Uterus (tissue), 4 donors: ENCODE results near the gene NMNAT3. TPM values are rescaled to one million over a fixed set of nuclear protein-coding genes. Genes with fewer than 3 reads are reported as not detected.

Experiments
- DNase-seq, 2 donors: peaks; one replicate each; pipeline ENCODE4 v3.0.0-alpha.2; 2019 to 2020
- H3K27ac ChIP-seq, 2 donors: fragments of 200-600 bp; sonication (generic); 1 replicate in 1 of 2; 2 replicates in 1 of 2; pipeline ENCODE4 v1.5.1; 2016 to 2018
- H3K27me3 ChIP-seq, 2 donors: fragments of 200-600 bp; sonication (generic); one replicate each; pipeline ENCODE4 v1.5.1; 2018 to 2019; ENCODE audit warnings: control low read depth in 1 of 2
- H3K36me3 ChIP-seq, 2 donors: fragments of 200-600 bp; sonication (generic); one replicate each; pipeline ENCODE4 v1.5.1; 2019; ENCODE audit warnings: control low read depth in 1 of 2
- H3K4me1 ChIP-seq, 2 donors: fragments of 200-600 bp; sonication (generic); one replicate each; pipeline ENCODE4 v1.5.1; 2018 to 2019; ENCODE audit warnings: control low read depth in 1 of 2
- H3K4me3 ChIP-seq, 2 donors: fragments of 200-600 bp; sonication (generic); 1 replicate in 1 of 2; 2 replicates in 1 of 2; pipeline ENCODE4 v1.5.1; 2018 to 2019; ENCODE audit warnings: mild to moderate bottlenecking in 1 of 2
- H3K9me3 ChIP-seq, 2 donors: fragments of 200-600 bp; sonication (generic); one replicate each; pipeline ENCODE4 v1.5.1; 2019; ENCODE audit warnings: control low read depth in 1 of 2
- POLR2A ChIP-seq, 2 donors: fragments of 450-650 bp; IDR thresholded peaks; one replicate each; pipeline ENCODE4 v1.6.1; 2016; ENCODE audit warnings: antibody characterized with exemption in 2 of 2, mild to moderate bottlenecking in 1 of 2, moderate library complexity in 1 of 2
- intact Hi-C: fragments of 100-400 bp; cut with DNase I; formaldehyde crosslinking; loops from one replicate; pipeline ENCODE4 v1.15.1; 2023; ENCODE audit warnings: low total_unique reads
- total RNA-seq, 4 donors: library from RNA; depleted of rRNA in 3 of 4; stranded (reverse); fragments of >200 nt in 3 of 4; gene quantifications; one replicate each; pipeline versions ENCODE4 v1.1.0 to v1.2.4, GENCODE V29; 2014 to 2023
- TF ChIP-seq, protein P1 (sequence below), 4 experiments: fragments of 200-600 bp in 2 of 4; fragments of 450-650 bp in 2 of 4; sonication (generic) in 2 of 4; IDR thresholded peaks; one replicate each; pipeline ENCODE4 v1.5.1; 2016 to 2019; ENCODE audit warnings: antibody characterized with exemption in 4 of 4, mild to moderate bottlenecking in 2 of 4, moderate library complexity in 1 of 4
- donor health status: DM: yes; HTN: yes; CAD: no.

The NMNAT3 gene
- total RNA-seq, 4 donors from 2014 or later: 2.4 to 17.2 (median 7.5) TPM

DNA sequence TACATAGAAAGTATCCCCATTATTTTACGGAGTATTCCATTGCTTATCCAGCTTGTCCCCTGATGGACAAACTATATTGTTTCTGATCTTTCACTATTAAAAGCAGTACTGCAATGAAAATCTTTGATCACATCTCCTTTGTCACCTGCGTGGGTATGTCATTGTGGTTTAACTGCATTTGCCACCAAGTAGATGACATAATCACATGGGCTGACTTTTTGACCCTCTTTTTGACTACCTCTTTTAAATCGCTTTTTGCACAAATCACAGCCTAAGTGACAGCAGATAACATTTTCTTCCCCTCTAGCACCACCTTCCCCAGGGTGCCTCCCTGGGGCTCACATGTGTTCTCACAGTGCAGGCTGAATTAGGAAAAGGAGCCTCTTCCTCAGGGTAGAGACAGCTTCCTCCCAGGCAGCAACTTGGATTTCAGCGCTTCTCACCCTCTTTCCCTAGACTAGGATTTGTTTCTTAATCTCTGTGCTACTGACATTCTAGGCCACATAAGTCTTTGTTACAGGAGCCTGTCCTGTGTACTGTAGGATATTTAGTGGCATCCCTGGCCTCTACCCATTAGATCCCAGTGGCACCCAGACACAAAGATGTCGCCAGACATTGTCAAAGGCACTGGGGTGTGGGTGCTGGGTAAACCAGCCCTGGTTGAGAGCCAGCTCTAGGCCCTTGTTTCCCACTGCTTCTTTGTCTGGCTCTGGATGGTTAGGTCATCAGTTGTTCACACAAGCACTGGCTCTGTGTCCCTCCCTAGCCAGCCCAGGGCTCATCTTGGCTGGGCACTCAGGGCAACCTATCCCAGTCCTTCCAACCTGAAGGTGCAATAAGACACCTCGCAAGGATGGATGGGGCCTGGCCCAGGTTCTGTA, 136.9 kb downstream of the NMNAT3 start:
- no peaks in the 10 kb centered on the region for H3K9me3 ChIP-seq
- H3K4me3 ChIP-seq: peak overlapping the region in 1 of 2 donors; percentile 66
- intact Hi-C loops: no loop called here
- no peaks in the 10 kb centered on the region for H3K36me3 ChIP-seq
- TF ChIP-seq, protein P1, sequence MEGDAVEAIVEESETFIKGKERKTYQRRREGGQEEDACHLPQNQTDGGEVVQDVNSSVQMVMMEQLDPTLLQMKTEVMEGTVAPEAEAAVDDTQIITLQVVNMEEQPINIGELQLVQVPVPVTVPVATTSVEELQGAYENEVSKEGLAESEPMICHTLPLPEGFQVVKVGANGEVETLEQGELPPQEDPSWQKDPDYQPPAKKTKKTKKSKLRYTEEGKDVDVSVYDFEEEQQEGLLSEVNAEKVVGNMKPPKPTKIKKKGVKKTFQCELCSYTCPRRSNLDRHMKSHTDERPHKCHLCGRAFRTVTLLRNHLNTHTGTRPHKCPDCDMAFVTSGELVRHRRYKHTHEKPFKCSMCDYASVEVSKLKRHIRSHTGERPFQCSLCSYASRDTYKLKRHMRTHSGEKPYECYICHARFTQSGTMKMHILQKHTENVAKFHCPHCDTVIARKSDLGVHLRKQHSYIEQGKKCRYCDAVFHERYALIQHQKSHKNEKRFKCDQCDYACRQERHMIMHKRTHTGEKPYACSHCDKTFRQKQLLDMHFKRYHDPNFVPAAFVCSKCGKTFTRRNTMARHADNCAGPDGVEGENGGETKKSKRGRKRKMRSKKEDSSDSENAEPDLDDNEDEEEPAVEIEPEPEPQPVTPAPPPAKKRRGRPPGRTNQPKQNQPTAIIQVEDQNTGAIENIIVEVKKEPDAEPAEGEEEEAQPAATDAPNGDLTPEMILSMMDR (IDR thresholded peaks at IDR 0.05): no peak
- no peak for TF ChIP-seq POLR2A (IDR thresholded peaks at IDR 0.05)
- H3K4me1 ChIP-seq: peaks cover 4 to 13% of the 10 kb centered on the region in 2 donors
- H3K27ac ChIP-seq: peak overlapping the region; percentile 91 to 92
- H3K27me3 ChIP-seq: no peaks in the 10 kb centered on the region
- no peak for DNase-seq

DNA sequence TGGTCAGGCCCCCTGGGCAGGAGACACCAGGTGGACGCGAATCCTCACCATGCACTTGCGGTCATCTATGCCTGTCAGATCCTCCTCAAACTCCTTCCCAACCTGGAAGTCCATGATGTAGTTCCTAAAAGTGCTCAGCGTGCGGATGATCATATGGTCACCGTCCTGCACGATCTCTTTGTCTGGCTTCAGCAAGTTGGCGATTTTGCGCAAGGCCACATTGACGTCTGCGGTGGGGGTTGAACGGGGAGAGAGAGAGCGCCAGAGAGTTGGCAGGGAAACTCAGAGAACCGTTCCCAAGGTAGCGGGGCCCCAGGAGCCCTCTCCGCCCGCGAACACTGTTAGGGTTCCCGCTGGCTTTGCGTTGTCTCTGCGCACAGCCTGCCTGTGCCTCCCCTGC, 139.0 kb downstream of the NMNAT3 start:
- no peak for TF ChIP-seq POLR2A (IDR thresholded peaks at IDR 0.05)
- TF ChIP-seq, protein P1 (IDR thresholded peaks at IDR 0.05): no peak
- H3K36me3 ChIP-seq: no peaks in the 10 kb centered on the region
- H3K9me3 ChIP-seq: no peaks in the 10 kb centered on the region
- peak overlapping the region; percentile 56 to 66 for H3K4me3 ChIP-seq
- no peaks in the 10 kb centered on the region for H3K27me3 ChIP-seq
- intact Hi-C loops: no loop called here
- H3K27ac ChIP-seq: peak overlapping the region; percentile 91 to 92
- H3K4me1 ChIP-seq: peaks cover 12 to 21% of the 10 kb centered on the region in 2 donors
- peak; percentile 63 to 68 for DNase-seq

DNA sequence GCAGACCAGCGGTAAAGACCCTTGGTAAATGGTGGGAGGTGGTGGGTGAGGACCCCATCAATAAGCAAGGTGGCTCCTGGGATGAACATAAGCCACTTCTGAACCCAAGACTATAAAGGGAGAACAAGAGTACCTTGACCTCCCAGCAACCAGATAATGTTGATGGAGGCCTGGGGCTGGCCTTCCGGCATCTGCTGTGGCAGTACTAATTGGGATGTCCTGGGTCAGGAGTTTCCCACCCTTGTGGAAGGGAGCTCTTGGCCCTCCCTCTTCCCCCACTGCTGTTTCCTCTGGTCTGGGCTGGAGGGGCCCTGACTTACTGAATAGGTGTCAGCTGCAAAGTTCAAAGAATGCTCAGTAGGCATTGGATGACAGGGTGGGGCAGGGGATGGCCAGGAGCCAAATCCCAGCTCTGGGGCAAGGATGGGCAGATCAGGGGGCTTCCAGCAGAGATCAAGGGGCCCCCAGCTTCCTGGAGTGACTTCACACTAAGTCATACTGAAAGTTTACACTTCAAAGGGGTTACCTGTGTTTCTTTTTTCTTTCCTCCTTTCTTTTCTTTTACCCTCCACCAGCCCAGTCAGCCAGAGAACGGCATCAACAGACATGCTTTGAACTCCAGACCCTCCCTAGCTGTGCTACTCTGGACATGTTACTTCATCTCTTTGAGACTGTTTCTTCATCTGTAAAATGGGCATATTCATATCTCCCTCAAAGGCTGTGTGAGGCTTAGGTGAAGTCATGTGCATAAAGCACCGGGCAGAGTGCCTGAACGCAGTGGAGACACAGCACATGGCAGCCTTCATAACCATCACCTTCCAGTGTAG, 139.8 kb downstream of the NMNAT3 start:
- peaks cover 12 to 25% of the 10 kb centered on the region in 2 donors for H3K4me1 ChIP-seq
- DNase-seq: no peak
- no peaks in the 10 kb centered on the region for H3K9me3 ChIP-seq
- peak overlapping the region in 1 of 2 donors; percentile 66 for H3K4me3 ChIP-seq
- TF ChIP-seq, protein P1 (IDR thresholded peaks at IDR 0.05): no peak
- TF ChIP-seq POLR2A (IDR thresholded peaks at IDR 0.05): no peak
- H3K27me3 ChIP-seq: no peaks in the 10 kb centered on the region
- no peaks in the 10 kb centered on the region for H3K36me3 ChIP-seq
- peak overlapping the region; percentile 91 to 92 for H3K27ac ChIP-seq
- intact Hi-C loops: no loop called here

DNA sequence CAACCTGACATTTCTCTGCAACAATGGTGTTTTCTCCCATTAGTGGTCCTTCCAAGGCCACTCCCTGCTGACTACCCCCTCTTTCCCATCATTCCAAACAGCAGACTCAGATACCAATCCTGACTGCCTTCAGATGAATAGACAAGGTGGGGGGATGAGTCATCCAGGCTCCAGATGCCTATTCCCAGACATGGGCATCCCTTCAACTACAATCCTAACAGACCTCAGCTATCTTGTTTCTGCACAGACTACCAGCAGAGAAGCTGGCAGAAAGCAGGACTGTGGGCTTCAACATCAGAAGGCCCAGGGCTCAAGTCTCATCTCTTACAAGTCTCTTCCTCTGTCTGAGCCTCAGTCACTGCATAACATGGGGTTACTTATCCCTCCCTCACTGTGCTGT, 140.4 kb downstream of the NMNAT3 start:
- H3K4me1 ChIP-seq: peaks cover 12 to 31% of the 10 kb centered on the region in 2 donors
- TF ChIP-seq POLR2A (IDR thresholded peaks at IDR 0.05): no peak
- TF ChIP-seq, protein P1 (IDR thresholded peaks at IDR 0.05): no peak
- no peaks in the 10 kb centered on the region for H3K36me3 ChIP-seq
- no peaks in the 10 kb centered on the region for H3K27me3 ChIP-seq
- DNase-seq: peak in 1 of 2 donors; percentile 54
- peak overlapping the region in 1 of 2 donors; percentile 66 for H3K4me3 ChIP-seq
- H3K27ac ChIP-seq: peak overlapping the region; percentile 91 to 92
- intact Hi-C loops: no loop called here
- no peaks in the 10 kb centered on the region for H3K9me3 ChIP-seq
